ENCODE data around the gene CYTH1. TPM values are rescaled to one million over a fixed set of nuclear protein-coding genes. Genes with fewer than 3 reads are reported as not detected.

CYTH1 gene
- total and polyA plus RNA-seq, 2 donors (not counting 1 experiment from before 2014, with no cell fraction given), result 255 to 353 TPM

DNA sequence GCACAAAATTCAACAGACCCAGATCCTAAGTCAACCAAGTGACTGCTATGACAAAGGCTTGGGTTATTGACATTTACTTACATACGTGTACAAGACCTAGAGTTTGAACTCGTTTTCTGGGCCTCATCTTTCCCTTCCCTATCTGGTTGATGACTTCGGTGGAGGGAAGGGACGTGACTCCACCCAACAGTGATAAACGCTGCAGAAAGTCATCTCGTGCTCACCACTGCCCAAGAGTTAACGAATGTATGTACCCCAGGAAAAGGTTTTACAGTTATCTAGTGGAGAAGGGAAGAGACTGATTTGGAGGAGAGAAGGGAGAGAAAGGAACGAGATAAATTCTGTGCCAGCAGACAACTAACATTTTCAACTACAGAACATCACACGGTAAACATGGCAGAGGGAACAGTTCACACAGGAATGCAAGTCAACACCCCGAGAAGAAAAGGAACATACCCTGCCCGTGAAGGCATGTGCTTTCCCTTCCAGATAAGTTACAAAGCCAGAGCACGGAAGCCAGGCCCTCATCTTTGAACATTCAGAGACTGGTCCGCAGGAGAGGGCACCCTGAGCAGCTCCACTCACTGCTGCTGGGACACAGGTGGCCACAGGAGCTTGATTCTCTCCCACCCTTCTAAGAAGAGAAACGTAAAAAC lies 13.9 kb upstream of the CYTH1 start:
- no peaks in the 10 kb centered on the region for H3K27me3 Mint-ChIP-seq
- TF ChIP-seq, protein P1, sequence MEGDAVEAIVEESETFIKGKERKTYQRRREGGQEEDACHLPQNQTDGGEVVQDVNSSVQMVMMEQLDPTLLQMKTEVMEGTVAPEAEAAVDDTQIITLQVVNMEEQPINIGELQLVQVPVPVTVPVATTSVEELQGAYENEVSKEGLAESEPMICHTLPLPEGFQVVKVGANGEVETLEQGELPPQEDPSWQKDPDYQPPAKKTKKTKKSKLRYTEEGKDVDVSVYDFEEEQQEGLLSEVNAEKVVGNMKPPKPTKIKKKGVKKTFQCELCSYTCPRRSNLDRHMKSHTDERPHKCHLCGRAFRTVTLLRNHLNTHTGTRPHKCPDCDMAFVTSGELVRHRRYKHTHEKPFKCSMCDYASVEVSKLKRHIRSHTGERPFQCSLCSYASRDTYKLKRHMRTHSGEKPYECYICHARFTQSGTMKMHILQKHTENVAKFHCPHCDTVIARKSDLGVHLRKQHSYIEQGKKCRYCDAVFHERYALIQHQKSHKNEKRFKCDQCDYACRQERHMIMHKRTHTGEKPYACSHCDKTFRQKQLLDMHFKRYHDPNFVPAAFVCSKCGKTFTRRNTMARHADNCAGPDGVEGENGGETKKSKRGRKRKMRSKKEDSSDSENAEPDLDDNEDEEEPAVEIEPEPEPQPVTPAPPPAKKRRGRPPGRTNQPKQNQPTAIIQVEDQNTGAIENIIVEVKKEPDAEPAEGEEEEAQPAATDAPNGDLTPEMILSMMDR (IDR thresholded peaks at IDR 0.05), result no peak
- TF ChIP-seq EZH2 (IDR thresholded peaks at IDR 0.05; ENCODE audit: borderline replicate concordance, insufficient read depth, low read depth, low read length, poor library complexity, severe bottlenecking), result no peak
- no peaks in the 10 kb centered on the region for H3K27me3 ChIP-seq (replicated peaks in 1 of 4; ENCODE audit: control extremely low read depth in 1 of 4, control insufficient read depth in 3 of 4, insufficient read depth in 4 of 4, low read length in 3 of 4)
- ChIA-PET CTCF (no interaction called here), POLR2A (no interaction called here)
- peaks cover 11% of the 10 kb centered on the region for H4K20me1 ChIP-seq (ENCODE audit: control insufficient read depth, insufficient read depth, low read length, poor library complexity, severe bottlenecking)
- H3K9me3 Mint-ChIP-seq (ENCODE audit: insufficient read depth), result no peaks in the 10 kb centered on the region
- intact Hi-C loops (cut with micrococcal nuclease), result loop anchor here (5.0 kb wide), 1 partner anchor 89 kb away; no protein-coding TSS in a partner anchor
- peaks cover 0 to 55% of the 10 kb centered on the region in 2 experiments for H3K36me3 ChIP-seq (replicated peaks in 1 of 2; ENCODE audit: control extremely low read depth in 1 of 2, control insufficient read depth in 1 of 2, extremely low read depth in 1 of 2, insufficient read depth in 2 of 2, low read length in 1 of 2)
- ATAC-seq (ENCODE audit: low read depth) (no peak), DNase-seq (no peak)
- H2AFZ ChIP-seq (ENCODE audit: insufficient read depth, low read depth, low read length, poor library complexity, severe bottlenecking), result no peak overlapping the region
- H3K27ac ChIP-seq (ENCODE audit: low read length in 2 of 2), result no peak overlapping the region
- H3K9me3 ChIP-seq (ENCODE audit: control extremely low read depth in 1 of 3, control insufficient read depth in 2 of 3, insufficient read depth in 1 of 3, low read length in 2 of 3), result no peaks in the 10 kb centered on the region
- H3K9ac ChIP-seq (ENCODE audit: low read length), result no peak overlapping the region
- H3K4me3 Mint-ChIP-seq, result no peak overlapping the region
- no peak overlapping the region for H3K4me2 ChIP-seq (replicated peaks; ENCODE audit: low read depth, low read length, poor library complexity, severe bottlenecking)
- H3K79me2 ChIP-seq (ENCODE audit: control insufficient read depth, insufficient read depth, low read length), result peaks cover 24% of the 10 kb centered on the region
- H3K4me3 ChIP-seq (ENCODE audit: control extremely low read depth in 1 of 5, extremely low read depth in 1 of 5, insufficient read depth in 1 of 5, low read depth in 2 of 5, low read length in 4 of 5), result no peak overlapping the region
- H3K4me1 Mint-ChIP-seq, result peaks cover 8% of the 10 kb centered on the region
- no peak overlapping the region for H3K27ac Mint-ChIP-seq
- H3K4me1 ChIP-seq (ENCODE audit: control insufficient read depth in 2 of 2, insufficient read depth in 2 of 2, low read length in 2 of 2), result no peaks in the 10 kb centered on the region
- 97% methylated on average over 11 of the region's 14 CpGs for WGBS (ENCODE audit: insufficient coverage)

- POLR2A ChIA-PET, result interaction anchor here (0.6 kb wide), 1 partner anchor 28 kb away, joined by 3 read pairs; no protein-coding TSS in a partner anchor
- Histone ChIP-seq H3K9me3 (ENCODE audit: control extremely low read depth in 1 of 3, control insufficient read depth in 2 of 3, insufficient read depth in 1 of 3, low read length in 2 of 3) (no peaks in the 10 kb centered on the region), H3K27me3 (replicated peaks in 1 of 4; ENCODE audit: control extremely low read depth in 1 of 4, control insufficient read depth in 3 of 4, insufficient read depth in 4 of 4, low read length in 3 of 4) (no peaks in the 10 kb centered on the region), H2AFZ (ENCODE audit: insufficient read depth, low read depth, low read length, poor library complexity, severe bottlenecking) (no peak overlapping the region), H3K4me2 (replicated peaks; ENCODE audit: low read depth, low read length, poor library complexity, severe bottlenecking) (no peak overlapping the region), H3K79me2 (ENCODE audit: control insufficient read depth, insufficient read depth, low read length) (peaks cover 15% of the 10 kb centered on the region), H3K36me3 (replicated peaks in 1 of 2; ENCODE audit: control extremely low read depth in 1 of 2, control insufficient read depth in 1 of 2, extremely low read depth in 1 of 2, insufficient read depth in 2 of 2, low read length in 1 of 2) (peaks cover 0 to 51% of the 10 kb centered on the region in 2 experiments), H3K4me3 (ENCODE audit: control extremely low read depth in 1 of 5, extremely low read depth in 1 of 5, insufficient read depth in 1 of 5, low read depth in 2 of 5, low read length in 4 of 5) (no peak overlapping the region), H3K27ac (ENCODE audit: low read length in 2 of 2) (no peak overlapping the region), H3K4me1 (ENCODE audit: control insufficient read depth in 2 of 2, insufficient read depth in 2 of 2, low read length in 2 of 2) (no peaks in the 10 kb centered on the region), H3K9ac (ENCODE audit: low read length) (no peak overlapping the region), H4K20me1 (ENCODE audit: control insufficient read depth, insufficient read depth, low read length, poor library complexity, severe bottlenecking) (peaks cover 11% of the 10 kb centered on the region)
- H3K9me3 Mint-ChIP-seq (ENCODE audit: insufficient read depth), result no peaks in the 10 kb centered on the region
- no peak overlapping the region for H3K4me3 Mint-ChIP-seq
- WGBS (ENCODE audit: insufficient coverage), result 94% methylated on average over 18 of the region's 22 CpGs
- intact Hi-C loops (cut with micrococcal nuclease), result loop anchor here (5.0 kb wide), 1 partner anchor 88 kb away; no protein-coding TSS in a partner anchor
- no peaks in the 10 kb centered on the region for H3K27me3 Mint-ChIP-seq
- DNase-seq (no peak), ATAC-seq (ENCODE audit: low read depth) (no peak)
- H3K4me1 Mint-ChIP-seq, result peaks cover 9% of the 10 kb centered on the region
- no peak for TF ChIP-seq EZH2 (IDR thresholded peaks at IDR 0.05; ENCODE audit: borderline replicate concordance, insufficient read depth, low read depth, low read length, poor library complexity, severe bottlenecking)
- TF ChIP-seq, protein P1 (IDR thresholded peaks at IDR 0.05), result no peak
- H3K27ac Mint-ChIP-seq, result no peak overlapping the region
- CTCF ChIA-PET, result interaction anchor here (1.1 kb wide), 1 partner anchor 88 kb away, joined by 3 read pairs; no protein-coding TSS in a partner anchor
Observed at GRCh38 chr17:78794864-78795640, 13.0 kb upstream of the CYTH1 start.

Data from B cell (primary cell).